Prostate gland (tissue), 2 donors: ENCODE data around the gene TRAPPC6A.

ENCODE experiments used
- POLR2A ChIP-seq: fragments of 450-650 bp; IDR thresholded peaks from one replicate; pipeline ENCODE4 v1.6.1; 2016; ENCODE audit warnings: antibody characterized with exemption, mild to moderate bottlenecking
- TF ChIP-seq, protein P1 (sequence below), 4 experiments: fragments of 200-600 bp in 2 of 4; fragments of 450-650 bp in 2 of 4; sonication (generic) in 2 of 4; IDR thresholded peaks; 1 replicate in 3 of 4; 2 replicates in 1 of 4; pipeline ENCODE4 v1.5.1; 2016 to 2019; ENCODE audit warnings: antibody characterized with exemption in 4 of 4, mild to moderate bottlenecking in 2 of 4, moderate library complexity in 2 of 4

DNA sequence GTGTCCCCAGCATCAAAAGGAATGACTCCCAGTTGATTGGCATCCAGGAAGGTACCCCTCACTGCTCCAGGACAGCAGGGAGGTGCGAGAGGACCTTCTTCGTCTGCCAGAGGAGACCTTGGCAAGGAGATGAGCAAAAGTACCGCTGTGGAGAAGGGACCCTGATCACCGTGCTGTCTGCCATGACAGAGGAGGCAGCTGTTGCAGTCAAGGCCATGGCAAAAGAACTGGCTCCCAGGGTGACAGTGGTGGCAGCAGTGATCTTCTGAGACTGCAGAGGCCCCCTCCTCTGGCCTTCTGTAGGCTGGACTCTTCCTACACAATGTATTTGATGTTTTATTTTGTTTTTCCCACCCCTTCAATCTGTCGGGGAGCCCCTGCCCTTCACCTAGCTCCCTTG, 49.2 kb downstream of the TRAPPC6A start:
- TF ChIP-seq, protein P1, sequence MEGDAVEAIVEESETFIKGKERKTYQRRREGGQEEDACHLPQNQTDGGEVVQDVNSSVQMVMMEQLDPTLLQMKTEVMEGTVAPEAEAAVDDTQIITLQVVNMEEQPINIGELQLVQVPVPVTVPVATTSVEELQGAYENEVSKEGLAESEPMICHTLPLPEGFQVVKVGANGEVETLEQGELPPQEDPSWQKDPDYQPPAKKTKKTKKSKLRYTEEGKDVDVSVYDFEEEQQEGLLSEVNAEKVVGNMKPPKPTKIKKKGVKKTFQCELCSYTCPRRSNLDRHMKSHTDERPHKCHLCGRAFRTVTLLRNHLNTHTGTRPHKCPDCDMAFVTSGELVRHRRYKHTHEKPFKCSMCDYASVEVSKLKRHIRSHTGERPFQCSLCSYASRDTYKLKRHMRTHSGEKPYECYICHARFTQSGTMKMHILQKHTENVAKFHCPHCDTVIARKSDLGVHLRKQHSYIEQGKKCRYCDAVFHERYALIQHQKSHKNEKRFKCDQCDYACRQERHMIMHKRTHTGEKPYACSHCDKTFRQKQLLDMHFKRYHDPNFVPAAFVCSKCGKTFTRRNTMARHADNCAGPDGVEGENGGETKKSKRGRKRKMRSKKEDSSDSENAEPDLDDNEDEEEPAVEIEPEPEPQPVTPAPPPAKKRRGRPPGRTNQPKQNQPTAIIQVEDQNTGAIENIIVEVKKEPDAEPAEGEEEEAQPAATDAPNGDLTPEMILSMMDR (IDR thresholded peaks at IDR 0.05) = no peak
- no peak for TF ChIP-seq POLR2A
